Measurements from ENCODE around the gene CDK5RAP2. TPM values are rescaled to one million over a fixed set of nuclear protein-coding genes. Genes with fewer than 3 reads are reported as not detected.

The CDK5RAP2 gene
- total and polyA plus RNA-seq, 9 of the 15 experiments (the other 6 are each of a cell fraction or from before 2014, with no cell fraction given), result 19.9 to 68.8 (median 42.2) TPM

GRCh38 chr9:120569556-120569955 is 10.4 kb downstream of the CDK5RAP2 start:
- CTCF ChIA-PET (ENCODE audit: low intra/inter-chr PET ratio), result no interaction called here
- POLR2A ChIA-PET, result no interaction called here
- no peaks in the 10 kb centered on the region for H3K27me3 ChIP-seq (ENCODE audit: control insufficient read depth in 2 of 2, insufficient read depth in 2 of 2, low read length in 2 of 2)
- H3K9ac ChIP-seq (ENCODE audit: insufficient read depth in 1 of 2, low read depth in 2 of 2, low read length in 2 of 2), result no peak overlapping the region
- no peak for DNase-seq (ENCODE audit: extremely low read depth in 1 of 4, low spot score in 3 of 4)
- H3K4me3 ChIP-seq, result no peak overlapping the region
- H2AFZ ChIP-seq (ENCODE audit: low read depth, low read length), result no peak overlapping the region
- peaks cover 4% of the 10 kb centered on the region; the same call in 1 of the 2 replicates for H4K20me1 ChIP-seq (replicated peaks; ENCODE audit: control insufficient read depth, insufficient read depth, low read length)
- peaks cover 28% of the 10 kb centered on the region for H3K79me2 ChIP-seq (ENCODE audit: control insufficient read depth, insufficient read depth, low read length)
- in situ Hi-C loops (cut with MboI), result no loop called here
- no peaks in the 10 kb centered on the region; a peak in 2 of 5 replicates for H3K4me1 ChIP-seq (replicated peaks in 1 of 2; ENCODE audit: control insufficient read depth in 2 of 2, insufficient read depth in 2 of 2, low read length in 2 of 2)
- no TSS peak for BruUV-seq (replicated peaks)
- no peak for ATAC-seq
- no peaks in the 10 kb centered on the region for H3K9me1 ChIP-seq (ENCODE audit: control insufficient read depth, insufficient read depth, low read length)
- intact Hi-C loops (cut with micrococcal nuclease), result no loop called here
- no peak overlapping the region for H3K27ac ChIP-seq (ENCODE audit: extremely low read depth, low read depth, low read length)
- FAIRE-seq, result no peak
- 64% methylated on average over 5 of the region's 5 CpGs for WGBS (ENCODE audit: insufficient coverage, low coverage, missing lambda C conversion rate)
- H3K4me2 ChIP-seq (ENCODE audit: insufficient read depth, low read length), result no peak overlapping the region
- H3K9me3 ChIP-seq (replicated peaks; ENCODE audit: control insufficient read depth, insufficient read depth, low read depth, low read length), result no peaks in the 10 kb centered on the region
- H3K36me3 ChIP-seq (ENCODE audit: control insufficient read depth, insufficient read depth, low read length), result peaks cover 84% of the 10 kb centered on the region
- no peak for TF ChIP-seq DACH1 (IDR thresholded peaks at IDR 0.05; ENCODE audit: partially characterized antibody)
- TF ChIP-seq ZBTB26 (CRISPR knock-in tag; IDR thresholded peaks at IDR 0.05), result no peak
- TF ChIP-seq EP400 (IDR thresholded peaks at IDR 0.05), result no peak
- TF ChIP-seq CCNT2 (IDR thresholded peaks at IDR 0.05; ENCODE audit: borderline replicate concordance, extremely low read depth, insufficient read length, low read depth, low read length), result no peak
- no peak for TF ChIP-seq SP2 (IDR thresholded peaks at IDR 0.05; ENCODE audit: extremely low read depth, low read depth, low read length, poor library complexity, severe bottlenecking)
- TF ChIP-seq FOXJ2 (tag; IDR thresholded peaks at IDR 0.05), result no peak
- TF ChIP-seq OTX1 (CRISPR knock-in tag; IDR thresholded peaks at IDR 0.05), result no peak
- no peak for TF ChIP-seq ELF1 (tag; IDR thresholded peaks at IDR 0.05)
- TF ChIP-seq ZNF280B (CRISPR knock-in tag; IDR thresholded peaks at IDR 0.05), result no peak
- no peak for TF ChIP-seq CXXC5 (CRISPR knock-in tag; IDR thresholded peaks at IDR 0.05)
- no peak for TF ChIP-seq U2AF1 (optimal IDR thresholded peaks at IDR 0.05; ENCODE audit: low read depth, low read length)
- no peak for TF ChIP-seq KAT2B (IDR thresholded peaks at IDR 0.05; ENCODE audit: low read depth, low read length)
- TF ChIP-seq POLR2A (conservative IDR thresholded peaks at IDR 0.05), result no peak
- TF ChIP-seq SRF (CRISPR knock-in tag; IDR thresholded peaks at IDR 0.05), result no peak

Data from K562 (cell line).